T-helper 22 cell (primary cell): ENCODE results near the gene SFXN3.

Experiments used
- DNase-seq: peaks from one replicate; pipeline ENCODE4 v3.0.0-alpha.2; 2020; ENCODE audit warnings: low read depth

Gene SFXN3

DNA sequence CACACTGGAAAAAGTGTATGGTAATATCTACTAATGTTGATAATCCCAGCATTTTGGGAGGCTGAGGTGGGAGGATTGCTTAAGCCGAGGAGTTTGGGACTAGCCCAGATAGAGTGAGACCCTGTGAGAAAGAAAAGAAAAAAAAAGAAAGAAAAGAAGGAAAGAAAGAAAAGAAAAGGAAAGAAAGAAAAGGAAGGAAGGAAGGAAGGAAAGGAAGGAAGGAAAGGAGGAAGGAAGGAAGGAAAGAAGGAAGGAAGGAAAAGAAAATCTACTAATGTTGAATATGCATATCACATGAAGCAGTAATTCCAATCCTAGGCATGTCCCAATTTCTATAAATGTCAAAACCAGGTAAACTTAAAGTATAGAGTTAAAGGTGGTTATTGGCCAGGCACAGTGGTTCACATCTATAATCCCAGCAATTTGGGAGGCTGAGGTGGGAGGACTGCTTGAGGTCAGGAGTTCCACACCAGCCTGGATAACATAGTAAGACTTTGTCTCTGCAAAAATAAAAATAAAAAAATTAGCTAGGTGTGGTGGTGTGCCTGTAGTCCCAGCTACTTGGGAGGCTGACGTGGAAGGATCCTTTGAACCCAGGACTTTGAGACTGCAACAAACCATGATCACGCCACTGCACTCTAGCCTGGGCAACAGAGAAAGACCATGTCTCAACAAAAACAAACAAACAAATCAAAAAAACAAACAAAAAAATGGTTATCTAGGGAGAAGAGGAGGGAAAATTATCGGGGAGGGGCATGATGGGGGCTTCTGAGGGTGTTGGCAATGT, 25.5 kb downstream of the SFXN3 start:
- no peak for DNase-seq

DNA sequence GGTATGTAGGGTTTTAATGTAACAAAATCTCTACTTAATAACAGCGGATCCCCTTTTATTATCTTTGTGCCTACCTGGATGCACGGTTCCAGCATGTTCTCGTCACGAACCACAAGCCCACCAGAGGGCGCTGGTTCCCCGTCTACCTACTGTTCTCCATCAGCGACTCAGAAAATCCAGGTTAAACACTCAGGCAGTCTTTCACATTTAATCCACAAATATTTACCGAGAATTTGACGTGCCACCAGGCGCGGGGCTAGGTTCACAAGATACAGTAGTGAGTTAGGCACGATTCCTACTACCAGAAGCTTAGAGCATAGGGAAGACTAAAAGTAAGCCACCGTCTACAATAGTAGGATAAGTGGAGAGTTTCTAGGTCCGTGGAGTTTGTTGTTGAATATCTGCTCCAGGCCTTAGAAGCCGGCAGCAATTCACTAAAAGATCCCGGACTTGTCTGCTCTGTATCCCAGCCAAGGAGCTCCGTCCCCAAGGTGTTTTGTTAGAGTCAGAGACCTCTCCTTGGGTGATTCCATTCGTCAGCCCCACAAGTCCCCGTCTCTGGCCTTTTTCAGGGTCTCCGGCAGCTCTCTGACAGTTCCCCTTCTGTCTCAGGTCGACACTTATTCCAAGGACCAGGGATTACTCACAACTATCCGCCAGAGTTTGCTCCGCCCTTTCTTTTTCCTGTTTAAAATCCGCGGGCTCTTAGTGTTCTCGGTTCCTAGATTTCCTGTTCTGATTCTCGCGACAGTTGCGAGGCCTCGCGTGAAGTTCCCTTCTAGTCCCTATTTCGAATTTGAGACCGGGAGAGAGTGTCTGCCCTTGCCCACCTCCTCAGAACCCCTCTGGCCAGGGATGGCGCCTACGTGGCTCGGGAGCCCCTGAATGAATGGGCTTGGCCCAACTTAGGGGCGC, 29.3 kb downstream of the SFXN3 start:
- DNase-seq: peak; percentile 73

DNA sequence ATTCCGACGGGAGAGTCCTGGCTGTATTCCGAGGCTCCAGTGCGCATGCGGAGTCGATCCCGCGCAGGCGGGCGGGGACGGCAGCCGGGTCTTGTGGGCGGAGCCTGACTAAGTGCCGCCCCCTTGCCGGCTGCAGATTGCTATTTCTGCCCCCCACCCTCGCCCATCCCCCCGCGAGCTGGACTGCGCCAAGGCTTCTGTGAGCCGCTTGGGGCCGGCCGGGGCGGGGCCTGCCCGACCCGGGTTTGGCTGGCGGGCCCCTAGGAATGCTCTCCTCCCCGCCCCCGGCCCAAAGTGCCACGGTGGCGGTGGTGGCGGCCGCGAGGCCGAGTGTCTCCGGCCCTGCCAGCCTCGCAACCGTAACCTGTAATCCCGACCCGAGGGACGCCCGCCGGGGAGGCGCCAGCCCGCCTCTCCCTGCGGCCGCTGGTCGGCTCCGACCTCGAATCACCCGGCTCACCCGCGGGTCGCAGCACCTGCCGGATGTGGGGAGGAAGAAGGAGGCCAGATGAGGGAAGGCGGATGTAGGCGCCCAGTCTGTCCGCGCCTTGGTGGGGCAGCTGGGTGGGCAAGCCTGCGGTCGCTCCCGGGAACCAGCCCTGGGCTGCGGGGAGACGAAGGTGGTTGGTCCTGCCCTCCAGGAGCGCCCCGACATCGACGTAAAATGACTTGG, 30.1 kb downstream of the SFXN3 start:
- DNase-seq: peak; percentile 77

DNA sequence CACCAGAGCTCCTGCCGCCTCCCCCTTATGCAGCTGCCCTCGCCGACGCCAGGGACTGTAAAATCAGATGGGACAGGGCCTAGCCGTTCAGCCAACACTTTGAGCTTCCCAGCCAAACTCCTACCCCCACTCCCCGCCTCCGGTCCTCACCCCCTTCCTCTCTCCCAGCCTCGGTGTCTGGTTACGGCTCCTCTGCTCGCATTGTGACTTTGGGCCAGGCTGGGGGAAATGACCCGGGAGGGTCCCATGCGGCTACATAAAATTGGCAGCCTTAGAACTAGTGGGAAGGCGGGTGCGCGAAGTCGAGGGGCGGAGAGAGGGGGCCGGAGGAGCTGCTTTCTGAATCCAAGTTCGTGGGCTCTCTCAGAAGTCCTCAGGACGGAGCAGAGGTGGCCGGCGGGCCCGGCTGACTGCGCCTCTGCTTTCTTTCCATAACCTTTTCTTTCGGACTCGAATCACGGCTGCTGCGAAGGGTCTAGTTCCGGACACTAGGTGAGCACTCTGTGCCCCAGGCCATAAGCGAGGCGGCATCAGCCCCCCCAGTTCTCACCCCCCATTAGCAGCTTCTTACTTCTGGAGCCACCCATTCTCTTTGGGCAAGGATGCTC, 30.7 kb downstream of the SFXN3 start, which contains the start of gene KAZALD1:
KAZALD1 (plus strand) TSS at position 366 of the 608 bp plus-strand sequence. CDS start 604 bp downstream, outside the sequence.
- DNase-seq: no peak

DNA sequence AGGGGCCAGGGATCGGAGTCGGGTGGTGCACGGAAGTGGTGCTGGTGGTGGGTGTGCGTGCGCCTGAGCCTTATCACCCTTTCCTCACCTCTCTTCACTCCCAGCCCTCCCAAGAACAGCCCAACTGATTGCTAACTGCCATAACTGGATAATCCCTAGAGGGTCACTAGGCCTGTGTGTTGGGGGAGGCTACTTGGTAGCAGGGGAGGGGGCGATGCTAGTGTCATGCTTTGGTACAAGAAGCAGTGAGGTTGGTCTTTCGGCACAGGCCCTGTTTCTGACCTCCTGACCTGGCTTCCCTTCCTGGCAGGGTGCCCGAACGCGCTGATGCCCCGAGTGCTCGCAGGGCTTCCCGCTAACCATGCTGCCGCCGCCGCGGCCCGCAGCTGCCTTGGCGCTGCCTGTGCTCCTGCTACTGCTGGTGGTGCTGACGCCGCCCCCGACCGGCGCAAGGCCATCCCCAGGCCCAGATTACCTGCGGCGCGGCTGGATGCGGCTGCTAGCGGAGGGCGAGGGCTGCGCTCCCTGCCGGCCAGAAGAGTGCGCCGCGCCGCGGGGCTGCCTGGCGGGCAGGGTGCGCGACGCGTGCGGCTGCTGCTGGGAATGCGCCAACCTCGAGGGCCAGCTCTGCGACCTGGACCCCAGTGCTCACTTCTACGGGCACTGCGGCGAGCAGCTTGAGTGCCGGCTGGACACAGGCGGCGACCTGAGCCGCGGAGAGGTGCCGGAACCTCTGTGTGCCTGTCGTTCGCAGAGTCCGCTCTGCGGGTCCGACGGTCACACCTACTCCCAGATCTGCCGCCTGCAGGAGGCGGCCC, 31.4 kb downstream of the SFXN3 start:
- peak; percentile 31 for DNase-seq

DNA sequence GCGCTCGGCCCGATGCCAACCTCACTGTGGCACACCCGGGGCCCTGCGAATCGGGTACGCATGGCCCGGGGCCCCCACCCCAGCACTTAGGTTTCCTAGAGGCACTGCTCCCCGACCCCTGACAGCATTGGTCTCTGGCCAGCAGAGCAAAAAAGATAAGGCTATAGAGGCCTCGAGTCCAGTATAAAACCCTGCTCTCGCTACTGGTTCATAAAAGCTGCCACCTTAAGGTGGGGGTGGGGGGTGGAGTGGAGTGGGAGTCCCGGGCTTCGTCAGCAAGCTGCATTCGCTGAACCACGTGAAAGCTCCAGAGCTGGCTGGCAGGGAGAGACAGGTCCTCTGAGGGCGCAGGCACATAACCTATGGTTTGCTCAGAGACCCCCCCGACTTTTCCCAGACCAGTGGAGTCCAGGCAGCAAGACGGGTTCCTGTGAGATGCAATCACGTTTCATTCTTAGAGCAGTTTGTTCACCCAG, 32.1 kb downstream of the SFXN3 start:
- DNase-seq: no peak

DNA sequence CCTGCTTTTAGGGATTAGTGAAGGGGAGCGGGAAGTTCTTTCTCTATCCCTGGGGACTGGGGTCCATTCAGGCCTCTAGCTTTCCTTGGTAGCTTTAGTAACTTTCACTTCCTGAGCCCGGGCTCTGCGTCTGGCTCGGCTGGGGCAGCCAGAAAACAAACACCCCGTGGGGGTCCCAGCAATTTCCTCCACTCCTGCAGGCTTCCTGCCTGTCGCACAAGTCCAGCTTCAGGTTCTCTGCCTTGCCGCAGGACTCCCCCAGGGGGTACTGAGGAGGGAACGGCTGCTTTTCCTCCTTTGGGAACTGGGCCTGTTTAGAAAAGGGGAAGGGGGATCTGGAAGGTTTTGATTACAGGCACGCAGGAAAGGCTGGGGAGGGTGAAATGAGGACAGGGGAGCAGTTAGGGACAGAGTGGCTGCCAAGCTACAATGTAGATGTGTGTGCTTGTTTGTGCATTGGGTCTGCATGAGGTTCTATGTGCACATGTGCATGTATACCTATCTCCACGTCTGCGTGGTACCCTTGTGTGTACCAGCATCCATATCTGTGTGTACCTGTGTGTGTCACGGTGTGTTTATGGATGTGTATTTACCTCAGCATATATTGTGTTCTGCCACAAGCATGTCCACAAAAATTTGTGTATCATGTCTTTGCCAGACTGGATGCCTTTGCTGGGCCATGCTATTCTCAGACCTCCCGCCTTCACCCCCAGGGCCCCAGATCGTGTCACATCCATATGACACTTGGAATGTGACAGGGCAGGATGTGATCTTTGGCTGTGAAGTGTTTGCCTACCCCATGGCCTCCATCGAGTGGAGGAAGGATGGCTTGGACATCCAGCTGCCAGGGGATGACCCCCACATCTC, 32.7 kb downstream of the SFXN3 start:
- DNase-seq: no peak

DNA sequence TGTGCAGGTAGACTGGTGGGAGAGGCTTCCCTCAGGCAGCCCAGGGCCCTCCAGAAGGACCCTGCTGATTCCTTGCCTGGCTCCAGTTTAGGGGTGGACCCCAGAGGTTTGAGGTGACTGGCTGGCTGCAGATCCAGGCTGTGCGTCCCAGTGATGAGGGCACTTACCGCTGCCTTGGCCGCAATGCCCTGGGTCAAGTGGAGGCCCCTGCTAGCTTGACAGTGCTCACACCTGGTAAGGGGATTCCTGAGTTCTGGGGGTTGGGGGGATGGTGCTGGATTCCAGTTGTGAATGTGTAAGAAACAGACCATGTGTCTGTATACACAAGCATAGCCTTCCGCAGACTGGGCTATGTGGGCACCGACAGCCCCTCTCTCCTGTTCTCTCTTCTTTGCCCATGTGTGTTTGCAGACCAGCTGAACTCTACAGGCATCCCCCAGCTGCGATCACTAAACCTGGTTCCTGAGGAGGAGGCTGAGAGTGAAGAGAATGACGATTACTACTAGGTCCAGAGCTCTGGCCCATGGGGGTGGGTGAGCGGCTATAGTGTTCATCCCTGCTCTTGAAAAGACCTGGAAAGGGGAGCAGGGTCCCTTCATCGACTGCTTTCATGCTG, 33.5 kb downstream of the SFXN3 start:
- DNase-seq: no peak

DNA sequence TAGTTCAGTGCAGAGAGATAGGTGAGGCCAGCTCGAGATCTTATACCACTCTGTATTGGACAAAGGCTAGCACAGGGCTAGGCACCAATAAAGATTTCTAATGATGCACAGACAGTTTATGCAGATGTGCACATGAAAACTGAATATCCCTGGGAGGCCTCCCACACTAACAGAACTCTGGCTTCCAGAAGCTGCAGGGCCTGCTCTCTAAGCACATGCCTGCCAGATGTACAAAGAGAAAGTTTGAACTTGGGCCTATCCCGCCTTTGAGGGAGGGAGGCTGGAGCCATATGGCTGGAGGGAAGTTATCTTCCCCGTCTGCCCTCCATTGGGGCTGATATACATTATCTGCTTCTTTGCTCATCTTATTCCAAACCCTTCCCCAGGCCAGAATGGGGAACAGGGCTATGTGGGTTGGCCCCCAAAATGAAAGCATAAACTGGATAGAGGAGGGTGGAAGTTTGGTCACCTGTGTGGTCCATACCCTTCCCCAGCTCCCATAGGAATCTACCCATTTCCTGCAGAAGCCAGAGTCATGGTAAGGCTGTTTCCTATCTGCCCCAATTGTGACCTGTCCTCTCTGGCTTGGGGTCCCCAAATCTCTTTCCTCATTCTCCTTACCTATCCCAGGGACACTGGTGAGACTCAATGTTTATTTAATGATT, 34.6 kb downstream of the SFXN3 start:
- DNase-seq: no peak

DNA sequence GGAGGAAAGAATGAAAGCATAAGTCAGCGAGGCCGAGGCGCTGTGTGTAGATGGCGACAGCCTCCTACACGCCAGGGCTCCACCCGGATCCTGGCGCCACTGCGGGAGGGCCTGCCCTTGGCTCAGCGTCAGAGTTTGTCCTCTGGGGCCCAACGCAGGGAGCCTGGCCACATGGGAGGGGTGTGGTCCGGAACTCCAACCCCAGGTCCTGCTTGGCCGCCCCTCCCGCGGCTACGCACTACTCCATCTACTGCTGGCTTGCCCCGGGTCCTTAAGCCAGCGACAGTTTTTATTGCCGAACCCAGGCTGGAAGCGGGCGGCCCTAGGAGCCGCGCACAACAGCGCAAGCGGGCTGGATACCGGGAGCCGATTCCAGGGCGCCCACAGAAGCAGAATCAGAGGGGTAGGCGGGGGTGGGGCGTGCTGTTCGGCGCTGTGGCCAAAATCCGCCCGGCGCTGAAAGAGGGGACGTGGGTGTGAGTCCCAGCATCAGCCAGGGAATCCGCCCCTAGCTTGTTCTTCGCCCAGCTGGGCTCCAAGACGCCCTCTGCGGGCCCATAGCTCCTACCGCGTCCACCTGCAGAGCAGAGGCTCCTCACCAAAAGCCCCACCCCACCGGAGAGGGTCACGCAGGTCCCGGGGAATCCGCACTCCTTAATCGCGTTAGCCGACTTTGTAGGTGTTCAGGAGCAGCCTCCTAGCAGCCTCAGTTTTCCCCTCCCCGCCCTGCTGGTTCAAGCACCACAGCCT, 35.3 kb downstream of the SFXN3 start:
- no peak for DNase-seq

DNA sequence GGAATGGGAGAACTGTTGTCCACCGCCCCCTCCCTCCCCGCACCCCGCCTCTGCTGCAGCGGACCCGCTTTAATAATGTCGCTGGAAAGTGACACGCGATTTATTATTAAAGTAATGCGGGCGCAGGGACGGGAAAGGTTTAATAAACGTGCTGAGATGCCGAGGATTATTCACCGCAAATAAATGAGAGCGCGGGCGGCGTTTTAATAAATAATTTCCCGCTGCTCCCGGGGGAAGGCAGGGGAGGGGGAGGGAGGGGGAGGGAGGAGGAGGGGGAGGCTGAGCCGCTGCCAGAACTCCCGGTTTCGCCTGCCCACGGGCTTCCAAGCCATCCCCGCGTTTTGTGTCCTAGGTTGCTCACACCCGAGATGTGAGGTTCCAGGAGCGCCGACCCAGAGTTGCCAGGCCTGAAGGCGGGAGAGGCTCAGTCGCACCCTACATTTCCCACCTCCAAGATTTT, 35.9 kb downstream of the SFXN3 start:
- no peak for DNase-seq

DNA sequence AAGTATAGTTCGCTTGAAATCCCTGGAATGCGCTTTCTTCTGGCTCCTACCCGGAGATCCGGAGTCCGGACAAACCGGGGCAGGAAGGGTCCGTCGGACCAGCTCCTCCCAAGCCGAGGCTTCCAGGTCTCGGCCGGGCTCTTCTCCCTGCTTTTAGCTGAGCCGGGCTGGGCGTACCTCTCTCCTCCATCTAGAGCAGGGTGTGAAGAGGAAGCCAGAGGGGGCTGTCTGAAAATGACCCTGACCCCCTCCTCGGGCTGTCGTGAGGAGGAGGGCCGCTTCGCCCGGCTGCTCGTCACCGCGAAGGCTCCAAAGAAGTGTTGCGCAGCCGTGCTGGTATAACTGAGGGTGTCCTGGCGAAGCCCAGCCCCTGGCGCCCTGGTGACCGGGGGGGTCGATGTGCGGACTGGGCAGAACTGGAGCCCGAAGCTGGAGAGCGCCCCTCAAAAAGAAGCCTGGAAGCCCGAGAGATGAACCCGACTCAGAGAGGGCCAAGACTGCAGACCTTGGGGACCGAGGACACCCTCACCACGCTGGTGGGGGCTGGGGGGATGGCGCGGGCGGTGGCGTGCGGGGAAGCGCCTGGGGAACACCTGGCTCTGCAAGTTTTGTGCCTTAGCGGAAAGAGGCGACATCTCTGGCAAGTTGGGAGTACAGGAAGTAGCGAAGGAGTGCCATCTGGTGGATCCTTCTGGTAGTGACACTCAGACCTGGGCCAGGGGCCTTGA, 36.5 kb downstream of the SFXN3 start:
- peak; percentile 53 for DNase-seq

DNA sequence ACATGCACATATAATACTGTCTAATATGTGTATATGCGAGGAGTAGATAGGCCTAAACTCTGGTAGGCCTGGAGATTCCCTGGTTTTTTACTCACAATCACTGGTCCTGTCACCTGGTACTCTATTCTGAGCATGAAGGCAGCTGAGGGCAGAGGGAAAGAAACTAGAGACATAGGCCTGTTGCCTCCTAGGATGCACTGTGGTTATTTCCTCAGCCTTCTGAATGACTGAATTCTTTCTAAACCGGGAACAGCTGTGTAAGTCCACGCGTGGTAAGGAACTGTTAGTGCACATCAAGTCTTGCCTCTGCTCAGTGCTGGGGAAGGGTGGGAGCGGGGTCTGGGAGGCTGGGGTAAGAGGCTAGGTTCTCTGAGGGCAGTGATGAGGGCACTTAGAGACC, 38.4 kb downstream of the SFXN3 start:
- no peak for DNase-seq

DNA sequence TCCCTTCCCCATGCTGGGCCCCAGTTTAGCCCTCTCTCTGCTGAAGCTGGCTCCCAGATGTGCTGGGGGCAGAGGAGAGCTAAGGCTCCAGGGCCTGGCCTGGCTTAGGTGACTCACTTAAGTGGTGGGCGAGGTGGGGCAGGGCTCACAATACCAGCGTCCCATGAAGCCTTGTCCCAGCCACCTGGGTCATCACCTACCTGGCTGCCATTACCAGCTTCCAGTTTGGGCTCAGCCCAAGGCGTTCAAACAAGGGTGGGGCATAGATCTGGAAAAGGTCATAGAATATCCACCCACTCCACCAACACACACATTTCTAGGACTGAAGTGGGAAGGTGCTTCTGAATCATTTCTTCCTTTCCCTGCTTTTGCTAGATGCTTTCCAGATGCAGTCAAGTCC, 39.1 kb downstream of the SFXN3 start:
- DNase-seq: no peak

DNA sequence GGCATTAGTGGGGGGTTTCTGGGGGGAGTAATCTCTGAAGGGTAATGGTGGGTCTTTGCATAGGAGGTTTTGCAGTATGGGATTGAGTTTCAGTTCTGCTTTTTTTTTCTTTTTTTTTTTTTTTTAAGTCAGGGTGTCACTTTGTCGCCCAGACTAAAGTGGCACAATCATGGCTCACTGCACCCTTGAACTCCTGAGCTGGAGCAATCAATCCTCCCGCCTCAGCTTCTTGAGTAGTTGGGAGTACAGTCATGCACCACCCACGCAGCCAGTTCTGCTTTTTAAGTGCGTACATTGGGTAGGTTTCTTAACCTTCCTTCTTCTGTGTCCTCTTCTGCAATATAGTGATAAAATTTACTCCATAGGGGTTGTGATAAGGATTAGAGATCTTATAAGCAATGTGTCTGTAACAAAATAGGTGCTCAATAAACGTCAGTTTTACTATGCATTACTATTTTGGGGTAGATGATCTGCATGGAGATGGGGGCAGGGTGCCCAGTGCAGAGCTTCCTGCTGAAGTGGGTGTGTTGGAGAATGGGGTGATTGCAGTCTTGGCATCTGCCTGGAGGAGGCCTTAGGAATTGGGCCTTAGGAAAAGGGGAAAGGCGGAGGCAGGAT, 40.3 kb downstream of the SFXN3 start:
- DNase-seq: no peak

DNA sequence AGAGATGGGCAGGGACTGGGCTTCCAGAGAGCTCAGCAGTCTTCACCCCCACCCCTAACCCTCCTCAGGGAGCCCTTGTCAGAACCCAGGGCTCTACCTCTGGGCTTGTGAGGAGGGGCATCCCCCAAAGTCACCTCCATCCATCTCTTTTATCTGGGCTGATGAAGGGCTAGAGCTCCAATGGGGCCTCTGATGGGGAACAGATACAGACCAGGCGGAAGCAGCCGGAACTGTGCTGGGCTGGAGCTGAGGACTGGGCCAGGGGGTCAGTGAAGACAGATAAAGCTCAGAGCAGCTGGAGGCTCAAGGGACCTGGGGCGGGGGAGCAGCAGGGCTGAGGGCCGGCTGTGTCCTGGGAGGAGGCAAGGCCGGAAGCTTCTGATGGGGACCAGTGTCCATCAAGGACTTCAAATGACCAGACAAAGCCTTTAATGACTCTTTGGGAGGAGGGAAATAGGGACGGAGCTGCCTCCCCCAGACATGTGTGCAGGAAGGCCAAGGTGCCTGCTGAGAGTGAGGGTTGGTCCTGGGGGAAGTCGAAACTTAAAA, 40.9 kb downstream of the SFXN3 start:
- no peak for DNase-seq

DNA sequence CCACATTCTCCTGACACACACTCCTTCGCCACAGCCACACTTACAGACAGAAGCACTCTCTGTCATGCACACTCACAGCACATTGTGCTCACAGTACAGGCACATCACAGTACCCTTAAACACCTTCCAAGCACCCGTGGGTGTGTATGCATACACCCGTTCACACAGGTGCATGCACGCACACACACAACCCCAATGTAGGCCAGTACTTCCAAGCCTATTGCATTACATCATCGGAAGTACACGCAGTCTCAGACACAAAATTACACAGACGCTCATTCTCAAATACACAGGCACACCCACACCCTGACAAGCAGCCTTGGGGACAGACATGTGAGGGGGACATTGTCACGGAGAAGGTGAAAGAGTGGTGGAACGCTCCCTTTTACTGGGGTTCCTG, 41.9 kb downstream of the SFXN3 start:
- no peak for DNase-seq
